GM12891 (cell line): ENCODE results near the gene ZNF850.

Experiments
- POLR2A ChIP-seq: IDR thresholded peaks from 2 replicates; pipeline ENCODE4 v1.6.1; 2011; ENCODE audit warnings: low read depth, low read length, control low read depth
- TAF1 ChIP-seq: IDR thresholded peaks from 2 replicates; pipeline ENCODE4 v1.6.1; 2011; ENCODE audit warnings: low read depth, low read length, control low read depth

- TF ChIP-seq TAF1 = no peak
- TF ChIP-seq POLR2A = no peak
These were observed 24.0 kb upstream of the ZNF850 start for GRCh38 chr19:36796714-36796992.
